Measurements from ENCODE around the gene MAEA. TPM values are rescaled to one million over a fixed set of nuclear protein-coding genes. Genes with fewer than 3 reads are reported as not detected.

The MAEA gene
- total RNA-seq, 4 donors from 2014 or later: 47.2 to 62.1 (median 53.9) TPM

- ATAC-seq: no peak
- H3K36me3 ChIP-seq: peaks cover 0 to 94% of the 10 kb centered on the region in 2 donors
- no peak overlapping the region for H3K4me3 ChIP-seq
- no peaks in the 10 kb centered on the region for H3K27me3 ChIP-seq
- WGBS, 2 donors (ENCODE audit: low coverage in 1 of 2): no CpG with 5 or more reads among the region's 23 CpGs
- no peak overlapping the region for H3K27ac ChIP-seq
- TF ChIP-seq POLR2A (IDR thresholded peaks at IDR 0.05) (no peak), POLR2AphosphoS5 (IDR thresholded peaks at IDR 0.05) (no peak), EP300 (IDR thresholded peaks at IDR 0.05) (no peak), CTCF (IDR thresholded peaks at IDR 0.05) (no peak)
- H3K9me3 ChIP-seq: no peaks in the 10 kb centered on the region
- no peaks in the 10 kb centered on the region for H3K4me1 ChIP-seq
Observed at GRCh38 chr4:1376391-1376840, 86.7 kb downstream of the MAEA start.

- Histone ChIP-seq H3K27me3 (no peaks in the 10 kb centered on the region), H3K4me1 (no peaks in the 10 kb centered on the region), H3K36me3 (peaks cover 0 to 94% of the 10 kb centered on the region in 2 donors), H3K9me3 (no peaks in the 10 kb centered on the region), H3K27ac (no peak overlapping the region), H3K4me3 (no peak overlapping the region)
- ATAC-seq: no peak
- WGBS, 2 donors (ENCODE audit: low coverage in 1 of 2): no CpG with 5 or more reads among the region's 32 CpGs
- no peak for TF ChIP-seq POLR2A (IDR thresholded peaks at IDR 0.05)
- no peak for TF ChIP-seq POLR2AphosphoS5 (IDR thresholded peaks at IDR 0.05)
Observed at GRCh38 chr4:1376841-1377605, 87.3 kb downstream of the MAEA start.

GRCh38 chr4:1377606-1378261, 88.0 kb downstream of the MAEA start:
- H3K9me3 ChIP-seq: no peaks in the 10 kb centered on the region
- H3K36me3 ChIP-seq: peaks cover 0 to 94% of the 10 kb centered on the region in 2 donors
- no peak for TF ChIP-seq EP300 (IDR thresholded peaks at IDR 0.05)
- no peak for TF ChIP-seq CTCF (IDR thresholded peaks at IDR 0.05)
- no peak for TF ChIP-seq POLR2A (IDR thresholded peaks at IDR 0.05)
- TF ChIP-seq POLR2AphosphoS5 (IDR thresholded peaks at IDR 0.05): no peak
- H3K4me1 ChIP-seq: no peaks in the 10 kb centered on the region
- H3K4me3 ChIP-seq: no peak overlapping the region
- no peak overlapping the region for H3K27ac ChIP-seq
- H3K27me3 ChIP-seq: no peaks in the 10 kb centered on the region
- WGBS, 2 donors (ENCODE audit: low coverage in 1 of 2): no CpG with 5 or more reads among the region's 19 CpGs
- ATAC-seq: no peak

- no CpG with 5 or more reads among the region's 30 CpGs for WGBS, 2 donors (ENCODE audit: low coverage in 1 of 2)
- H3K27ac ChIP-seq: no peak overlapping the region
- no peak for ATAC-seq
- H3K9me3 ChIP-seq: no peaks in the 10 kb centered on the region
- H3K36me3 ChIP-seq: peaks cover 0 to 94% of the 10 kb centered on the region in 2 donors
- H3K27me3 ChIP-seq: no peaks in the 10 kb centered on the region
- no peak overlapping the region for H3K4me3 ChIP-seq
- TF ChIP-seq CTCF (IDR thresholded peaks at IDR 0.05) (no peak), POLR2AphosphoS5 (IDR thresholded peaks at IDR 0.05) (no peak), POLR2A (IDR thresholded peaks at IDR 0.05) (no peak), EP300 (IDR thresholded peaks at IDR 0.05) (no peak)
- no peaks in the 10 kb centered on the region for H3K4me1 ChIP-seq
Observed at GRCh38 chr4:1378559-1379231, 89.0 kb downstream of the MAEA start.

GRCh38 chr4:1379351-1379781, 89.7 kb downstream of the MAEA start:
- Histone ChIP-seq H3K36me3 (peaks cover 0 to 94% of the 10 kb centered on the region in 2 donors), H3K27ac (no peak overlapping the region), H3K9me3 (no peaks in the 10 kb centered on the region), H3K4me1 (no peaks in the 10 kb centered on the region), H3K27me3 (no peaks in the 10 kb centered on the region), H3K4me3 (no peak overlapping the region)
- WGBS, 2 donors (ENCODE audit: low coverage in 1 of 2): 71% methylated on average over 1 of the region's 27 CpGs; no CpG with 5 or more reads in 1 of the 2 donors
- TF ChIP-seq EP300 (IDR thresholded peaks at IDR 0.05): no peak
- TF ChIP-seq POLR2AphosphoS5 (IDR thresholded peaks at IDR 0.05): no peak
- TF ChIP-seq CTCF (IDR thresholded peaks at IDR 0.05): no peak
- TF ChIP-seq POLR2A (IDR thresholded peaks at IDR 0.05): no peak
- no peak for ATAC-seq
